K562 (cell line): ENCODE measurements around the gene CDHR1. TPM values are rescaled to one million over a fixed set of nuclear protein-coding genes. Genes with fewer than 3 reads are reported as not detected.

Source experiments
- ATAC-seq: fragments of 200-7000 bp; cut with Tn5 transposase; 3 replicates; pipeline ENCODE4 v1.9.1; 2020; ENCODE audit warnings: moderate library complexity
- BruUV-seq: library from RNA; stranded (reverse); fragments of 400-500 nt; replicated peaks from 2 replicates; lab custom pipeline; 2021; lab: Mats Ljungman, UMichigan
- CTCF ChIA-PET: fragments of 300-600 bp; formaldehyde crosslinking; extraction: SDS; loops from one replicate; lab custom pipeline; 2021; ENCODE audit warnings: low intra/inter-chr PET ratio; lab: Yijun Ruan, JAX
- POLR2A ChIA-PET: fragments of 300-600, 350-650 bp; sonication (Branson Sonifier 250); formaldehyde crosslinking; extraction: SDS; loops from one replicate; lab custom pipeline; 2021; ENCODE audit warnings: antibody characterized with exemption, inconsistent platforms; lab: Yijun Ruan, JAX
- DNase-seq, 4 experiments: peaks; one replicate each; pipeline versions ENCODE4 v3.0.0 to v3.0.0-alpha.2; 2011 to 2018; ENCODE audit warnings: low spot score in 3 of 4, mixed read lengths in 3 of 4; ENCODE audit errors: extremely low read depth in 1 of 4
- FAIRE-seq: peaks from 2 replicates; lab custom pipeline; 2011; peaks lifted over from hg19 to GRCh38; lab: Jason Lieb, UNC
- H2AFZ ChIP-seq: 2 replicates; pipeline ENCODE4 v1.6.0; 2011; ENCODE audit warnings: low read depth, low read length, control low read depth, inconsistent platforms
- H3K27ac ChIP-seq: fragments of 200-600 bp; 3 replicates; pipeline ENCODE4 v1.8.0; 2011; ENCODE audit warnings: low read depth, mild to moderate bottlenecking, control low read depth, inconsistent platforms, low read length, moderate library complexity, mixed read lengths; ENCODE audit errors: extremely low read depth
- H3K27me3 ChIP-seq, 2 experiments: fragments of 300-600 bp in 1 of 2; 2 replicates in 1 of 2; 3 replicates in 1 of 2; pipeline versions ENCODE4 v1.6.0 to v1.8.0; 2011; ENCODE audit warnings: inconsistent platforms in 2 of 2, low read length in 2 of 2, mild to moderate bottlenecking in 1 of 2, mixed read lengths in 1 of 2, moderate library complexity in 1 of 2; ENCODE audit not compliant: control insufficient read depth in 2 of 2, insufficient read depth in 2 of 2
- H3K36me3 ChIP-seq: fragments of 300-600 bp; 3 replicates; pipeline ENCODE4 v1.8.0; 2011; ENCODE audit warnings: mild to moderate bottlenecking, low read length, inconsistent platforms; ENCODE audit not compliant: control insufficient read depth, insufficient read depth
- H3K4me1 ChIP-seq, 2 experiments: fragments of 200-600 bp in 1 of 2; replicated peaks in 1 of 2; 2 replicates in 1 of 2; 3 replicates in 1 of 2; pipeline versions ENCODE4 v1.5.1 to v1.8.0; 2011; ENCODE audit warnings: inconsistent platforms in 2 of 2, low read length in 2 of 2, mild to moderate bottlenecking in 1 of 2, mixed read lengths in 1 of 2, moderate library complexity in 1 of 2; ENCODE audit not compliant: control insufficient read depth in 2 of 2, insufficient read depth in 2 of 2
- H3K4me2 ChIP-seq: 2 replicates; pipeline ENCODE4 v1.6.1; 2011; ENCODE audit warnings: low read length, control low read depth, inconsistent platforms, mixed read lengths; ENCODE audit not compliant: insufficient read depth
- H3K4me3 ChIP-seq: fragments of 200-600 bp; sonication (generic), shearing (Covaris generic); 2 replicates; pipeline ENCODE4 v1.5.1; 2016; ENCODE audit warnings: control low read depth, inconsistent platforms
- H3K79me2 ChIP-seq: fragments of 200-600 bp; 3 replicates; pipeline ENCODE4 v1.8.0; 2011; ENCODE audit warnings: low read length, inconsistent platforms; ENCODE audit not compliant: control insufficient read depth, insufficient read depth
- H3K9ac ChIP-seq, 2 experiments: 2 replicates each; pipeline versions ENCODE4 v1.6.0 to v1.6.1; 2011; ENCODE audit warnings: low read depth in 2 of 2, low read length in 2 of 2, control low read depth in 1 of 2, inconsistent platforms in 1 of 2, mild to moderate bottlenecking in 1 of 2, mixed read lengths in 1 of 2; ENCODE audit not compliant: insufficient read depth in 1 of 2
- H3K9me1 ChIP-seq: one replicate; pipeline ENCODE4 v1.6.0; 2011; ENCODE audit warnings: inconsistent platforms, mild to moderate bottlenecking, low read length, moderate library complexity; ENCODE audit not compliant: control insufficient read depth, insufficient read depth
- H3K9me3 ChIP-seq: replicated peaks from 2 replicates; pipeline ENCODE4 v1.5.1; 2011; ENCODE audit warnings: low read depth, low read length, inconsistent platforms; ENCODE audit not compliant: control insufficient read depth, insufficient read depth
- H4K20me1 ChIP-seq: replicated peaks from 2 replicates; pipeline ENCODE4 v1.6.1; 2011; ENCODE audit warnings: low read length, inconsistent platforms, mixed read lengths; ENCODE audit not compliant: control insufficient read depth, insufficient read depth
- CBX1 ChIP-seq: sonication (generic); IDR thresholded peaks from 2 replicates; pipeline ENCODE4 v1.6.1; 2016; ENCODE audit warnings: antibody characterized with exemption, low read depth, mild to moderate bottlenecking
- CBX3 ChIP-seq, 2 experiments: IDR thresholded peaks; 1 replicate in 1 of 2; 2 replicates in 1 of 2; pipeline ENCODE4 v1.6.1; 2012; ENCODE audit warnings: inconsistent platforms in 2 of 2, low read length in 2 of 2, borderline replicate concordance in 1 of 2, control low read depth in 1 of 2
- CHD7 ChIP-seq: fragments of 200-600 bp; sonication (generic); IDR thresholded peaks from one replicate; pipeline ENCODE4 v1.6.1; 2012; ENCODE audit warnings: mild to moderate bottlenecking, low read depth, low read length, inconsistent platforms
- CREBBP ChIP-seq: IDR thresholded peaks from one replicate; pipeline ENCODE4 v1.6.1; 2012; ENCODE audit warnings: low read depth, mild to moderate bottlenecking, control low read depth, inconsistent platforms, low read length
- FOSL1 ChIP-seq: fragments of 200-800 bp; sonication (Bioruptor generic); conservative IDR thresholded peaks from 2 replicates; pipeline ENCODE4 v1.6.1; 2016; ENCODE audit warnings: missing genetic modification characterization, missing compliant biosample characterization
- SPI1 ChIP-seq: IDR thresholded peaks from 2 replicates; pipeline ENCODE4 v1.6.1; 2011; ENCODE audit warnings: low read depth, low read length, control low read depth, borderline replicate concordance
- THRAP3 ChIP-seq: fragments of 450-650 bp; IDR thresholded peaks from 2 replicates; pipeline ENCODE4 v1.6.1; 2016; ENCODE audit warnings: mild to moderate bottlenecking, inconsistent platforms, borderline replicate concordance
- WGBS: fragments of 100-300 bp; shearing (Covaris generic); methylation state at CpG from one replicate; pipeline ENCODE4 v1.1.6; 2016; ENCODE audit warnings: low coverage, mixed read lengths; ENCODE audit not compliant: insufficient coverage; ENCODE audit errors: missing lambda C conversion rate; 5-methylcytosine and 5-hydroxymethylcytosine counted together
- in situ Hi-C: fragments of 300-500 bp; cut with MboI; formaldehyde crosslinking; loops from 4 replicates; pipeline ENCODE4 v1.15.0; 2018; ENCODE audit warnings: inconsistent platforms, mixed read lengths
- intact Hi-C: fragments of 100-400 bp; cut with micrococcal nuclease; formaldehyde crosslinking; loops from 2 replicates; pipeline ENCODE4 v1.14.2; 2022
- polyA plus RNA-seq, 8 experiments: library from polyadenylated mRNA; depleted of rRNA in 4 of 8; stranded (reverse) in 5 of 8; unstranded in 3 of 8; fragments of >200 nt; fragmentation: Nextera tagmentation in 2 of 8; fragmentation: Illumina TruSeq in 1 of 8; extraction: Ambion mirVana in 2 of 8; extraction: Trizol in 1 of 8; gene quantifications; 2 replicates each; pipeline versions ENCODE4 v1.2.1 to v1.2.3, GENCODE V29; 2011 to 2014; ENCODE audit warnings: inconsistent platforms in 1 of 8, missing spikeins in 1 of 8
- total RNA-seq, 7 experiments: library from RNA; depleted of rRNA in 6 of 7; stranded (reverse); fragments of >200 nt in 6 of 7; fragmentation: Illumina TruSeq in 2 of 7; extraction: Trizol in 2 of 7; gene quantifications; 2 replicates each; pipeline versions ENCODE4 v1.2.1 to v1.2.3, GENCODE V29; 2011 to 2021; ENCODE audit warnings: low replicate concordance in 1 of 7
- TF ChIP-seq, protein P1 (sequence below): sonication (generic); formaldehyde crosslinking; IDR thresholded peaks from 2 replicates; pipeline ENCODE4 v1.8.0; 2022; ENCODE audit warnings: missing genetic modification reagents, mild to moderate bottlenecking, borderline replicate concordance

CDHR1 gene
- total and polyA plus RNA-seq, 9 of the 15 experiments (the other 6 are each of a cell fraction or from before 2014, with no cell fraction given): 0.03 to 0.99 (median 0.20) TPM

GRCh38 chr10:84262190-84262956 is 68.0 kb downstream of the CDHR1 start:
- in situ Hi-C loops: no loop called here
- ATAC-seq: no peak
- Histone ChIP-seq H2AFZ (no peak overlapping the region), H3K36me3 (no peaks in the 10 kb centered on the region), H3K4me3 (no peak overlapping the region), H3K4me1 (peaks cover 0 to 5% of the 10 kb centered on the region in 2 experiments; a peak in 1 of 5 replicates), H3K9ac (no peak overlapping the region), H3K27ac (no peak overlapping the region), H3K79me2 (no peaks in the 10 kb centered on the region), H3K9me3 (no peaks in the 10 kb centered on the region), H3K9me1 (no peaks in the 10 kb centered on the region), H3K27me3 (peaks cover 3 to 49% of the 10 kb centered on the region in 2 experiments; a peak in 2 of 5 replicates), H3K4me2 (no peak overlapping the region), H4K20me1 (no peaks in the 10 kb centered on the region; the same call in 1 of the 2 replicates)
- DNase-seq: no peak
- 0% methylated on average over 13 of the region's 13 CpGs for WGBS
- intact Hi-C loops: no loop called here
- no TSS peak for BruUV-seq
- peak; percentile 29 for FAIRE-seq
- POLR2A ChIA-PET: interaction anchor here (0.6 kb wide), 1 partner anchor 109 kb away, joined by 3 read pairs; no protein-coding TSS in a partner anchor
- CTCF ChIA-PET: no interaction called here
- TF ChIP-seq CHD7: no peak
- no peak for TF ChIP-seq CREBBP
- no peak for TF ChIP-seq CBX1
- TF ChIP-seq CBX3 (IDR thresholded peaks at IDR 0.05; ENCODE audit: borderline replicate concordance in 1 of 2, low read length in 2 of 2): no peak
- no peak for TF ChIP-seq FOSL1 (tag)
- peak; percentile 89 for TF ChIP-seq SPI1
- TF ChIP-seq, protein P1, sequence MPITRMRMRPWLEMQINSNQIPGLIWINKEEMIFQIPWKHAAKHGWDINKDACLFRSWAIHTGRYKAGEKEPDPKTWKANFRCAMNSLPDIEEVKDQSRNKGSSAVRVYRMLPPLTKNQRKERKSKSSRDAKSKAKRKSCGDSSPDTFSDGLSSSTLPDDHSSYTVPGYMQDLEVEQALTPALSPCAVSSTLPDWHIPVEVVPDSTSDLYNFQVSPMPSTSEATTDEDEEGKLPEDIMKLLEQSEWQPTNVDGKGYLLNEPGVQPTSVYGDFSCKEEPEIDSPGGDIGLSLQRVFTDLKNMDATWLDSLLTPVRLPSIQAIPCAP (CRISPR knock-in tag): no peak
- TF ChIP-seq THRAP3: no peak
